ENCODE results near the gene CTNNA2. TPM values are rescaled to one million over a fixed set of nuclear protein-coding genes. Genes with fewer than 3 reads are reported as not detected.

Gene CTNNA2
- total and polyA plus RNA-seq, 2 of the 8 experiments (the other 6 are each of a cell fraction or from before 2014, with no cell fraction given) = 3.9 to 9.0 TPM

DNA sequence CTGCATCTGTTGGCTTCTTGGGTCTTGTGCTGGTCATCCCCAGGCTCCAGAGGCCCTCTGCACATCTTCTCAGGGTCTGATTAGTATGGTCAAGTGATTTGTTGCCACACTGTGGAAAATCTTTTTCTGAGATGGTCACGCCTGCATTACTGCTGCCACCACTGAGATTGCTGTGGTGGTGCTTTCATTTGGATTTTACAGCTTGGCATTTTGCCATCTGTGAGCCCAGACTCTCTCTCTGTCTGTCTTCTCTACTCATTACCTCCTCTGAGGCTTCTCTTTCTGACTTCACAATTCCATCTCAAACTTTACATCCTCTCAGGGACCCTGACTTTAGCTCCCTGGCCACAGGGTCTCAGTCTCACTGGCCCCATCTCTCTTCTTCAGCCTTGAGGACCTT, 637.1 kb downstream of the CTNNA2 start:
- H3K36me3 ChIP-seq (ENCODE audit: control insufficient read depth in 2 of 4, insufficient read depth in 4 of 4, low read length in 3 of 4) = no peaks in the 10 kb centered on the region
- H4K8ac ChIP-seq (ENCODE audit: extremely low read depth, insufficient read depth, low read length) = no peak overlapping the region
- H3K4me3 ChIP-seq (ENCODE audit: extremely low read depth in 1 of 4, insufficient read depth in 2 of 4, low read depth in 3 of 4, low read length in 4 of 4) = no peak overlapping the region
- no peak for FAIRE-seq
- no peak overlapping the region for H3K18ac ChIP-seq (ENCODE audit: extremely low read depth, low read length)
- no peak overlapping the region for H4K5ac ChIP-seq (ENCODE audit: insufficient read length, low read depth, low read length)
- H3K9me3 ChIP-seq (ENCODE audit: insufficient read depth in 2 of 2, low read depth in 1 of 2, low read length in 1 of 2) = no peaks in the 10 kb centered on the region
- H3K9ac ChIP-seq (replicated peaks in 1 of 4; ENCODE audit: extremely low read depth in 1 of 4, low read depth in 3 of 4, low read length in 3 of 4) = no peak overlapping the region; a peak in 1 of 7 replicates
- H2BK120ac ChIP-seq (replicated peaks; ENCODE audit: low read depth, low read length) = no peak overlapping the region
- no peak overlapping the region for H3K4ac ChIP-seq (replicated peaks; ENCODE audit: insufficient read length, low read depth, low read length)
- no peak overlapping the region for H3K23ac ChIP-seq (ENCODE audit: insufficient read length)
- H3K79me1 ChIP-seq (ENCODE audit: low read depth, low read length) = no peaks in the 10 kb centered on the region
- H2AK5ac ChIP-seq (ENCODE audit: low read depth, low read length) = no peak overlapping the region
- no peak overlapping the region for H3K4me2 ChIP-seq (ENCODE audit: insufficient read depth in 1 of 2, low read depth in 2 of 2, low read length in 2 of 2)
- H3K56ac ChIP-seq (replicated peaks; ENCODE audit: insufficient read length, low read depth, low read length) = no peak overlapping the region
- no peak overlapping the region for H2AFZ ChIP-seq (ENCODE audit: low read length)
- no peaks in the 10 kb centered on the region for H3K23me2 ChIP-seq (ENCODE audit: low read depth, low read length)
- H3K79me2 ChIP-seq (ENCODE audit: control insufficient read depth in 1 of 2, insufficient read depth in 2 of 2, low read length in 2 of 2) = no peaks in the 10 kb centered on the region
- WGBS, 2 experiments (ENCODE audit: extremely low coverage in 1 of 2, insufficient coverage in 1 of 2, insufficient read length in 1 of 2, insufficient replicate concordance in 2 of 2, low coverage in 1 of 2, low lambda C conversion rate in 2 of 2, missing lambda C conversion rate in 1 of 2) = 92% methylated on average over 1 of the region's 1 CpG; no CpG with 5 or more reads in 1 of the 2 experiments
- H2BK15ac ChIP-seq (ENCODE audit: low read length) = no peak overlapping the region
- no peak overlapping the region for H3K27ac ChIP-seq (ENCODE audit: low read depth, low read length)
- ChIA-PET CTCF (ENCODE audit: partially characterized antibody) (interaction anchor here (0.6 kb wide), 1 partner anchor 78 kb away, joined by 3 read pairs; no protein-coding TSS in a partner anchor), POLR2A (ENCODE audit: partially characterized antibody) (interaction anchor here (1.4 kb wide), 1 partner anchor 11 kb away, joined by 3 read pairs; no protein-coding TSS in a partner anchor)
- no peak for DNase-seq (ENCODE audit: low read depth in 1 of 2, low spot score in 2 of 2)
- H4K91ac ChIP-seq (replicated peaks; ENCODE audit: insufficient read length, low read length) = no peak overlapping the region
- H2BK12ac ChIP-seq (ENCODE audit: low read depth, low read length) = no peak overlapping the region
- H3K27me3 ChIP-seq (replicated peaks in 1 of 4; ENCODE audit: control insufficient read depth in 3 of 4, extremely low read depth in 1 of 4, insufficient read depth in 3 of 4, low read length in 3 of 4) = no peaks in the 10 kb centered on the region
- no peaks in the 10 kb centered on the region; a peak in 1 of 7 replicates for H3K4me1 ChIP-seq (replicated peaks in 1 of 4; ENCODE audit: control insufficient read depth in 3 of 4, insufficient read depth in 4 of 4, low read length in 3 of 4)
- H3K14ac ChIP-seq (ENCODE audit: insufficient read length) = no peak overlapping the region
- H4K20me1 ChIP-seq (replicated peaks in 1 of 2; ENCODE audit: control insufficient read depth in 1 of 2, insufficient read depth in 2 of 2, low read length in 2 of 2) = no peaks in the 10 kb centered on the region
- H2BK5ac ChIP-seq (ENCODE audit: low read depth, low read length) = no peak overlapping the region
- H2BK20ac ChIP-seq (ENCODE audit: low read length) = no peak overlapping the region
- TF ChIP-seq CHD2 (IDR thresholded peaks at IDR 0.05; ENCODE audit: low read length) = no peak
- no peak for TF ChIP-seq HDAC6 (IDR thresholded peaks at IDR 0.05; ENCODE audit: low read depth, low read length)
- no peak for TF ChIP-seq SP2 (IDR thresholded peaks at IDR 0.05; ENCODE audit: low read length)
- TF ChIP-seq, protein P1, sequence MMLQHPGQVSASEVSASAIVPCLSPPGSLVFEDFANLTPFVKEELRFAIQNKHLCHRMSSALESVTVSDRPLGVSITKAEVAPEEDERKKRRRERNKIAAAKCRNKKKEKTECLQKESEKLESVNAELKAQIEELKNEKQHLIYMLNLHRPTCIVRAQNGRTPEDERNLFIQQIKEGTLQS (IDR thresholded peaks at IDR 0.05; ENCODE audit: insufficient read depth, low read depth, low read length) = no peak
- TF ChIP-seq GTF2F1 (IDR thresholded peaks at IDR 0.05; ENCODE audit: borderline replicate concordance, low read depth, low read length) = no peak
- TF ChIP-seq, protein P2, sequence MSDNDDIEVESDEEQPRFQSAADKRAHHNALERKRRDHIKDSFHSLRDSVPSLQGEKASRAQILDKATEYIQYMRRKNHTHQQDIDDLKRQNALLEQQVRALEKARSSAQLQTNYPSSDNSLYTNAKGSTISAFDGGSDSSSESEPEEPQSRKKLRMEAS (IDR thresholded peaks at IDR 0.05) = no peak
- TF ChIP-seq, protein P3, sequence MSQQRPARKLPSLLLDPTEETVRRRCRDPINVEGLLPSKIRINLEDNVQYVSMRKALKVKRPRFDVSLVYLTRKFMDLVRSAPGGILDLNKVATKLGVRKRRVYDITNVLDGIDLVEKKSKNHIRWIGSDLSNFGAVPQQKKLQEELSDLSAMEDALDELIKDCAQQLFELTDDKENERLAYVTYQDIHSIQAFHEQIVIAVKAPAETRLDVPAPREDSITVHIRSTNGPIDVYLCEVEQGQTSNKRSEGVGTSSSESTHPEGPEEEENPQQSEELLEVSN (IDR thresholded peaks at IDR 0.05) = no peak
- no peak for TF ChIP-seq BRCA1 (IDR thresholded peaks at IDR 0.05; ENCODE audit: low read depth, low read length)
- TF ChIP-seq, protein P4, sequence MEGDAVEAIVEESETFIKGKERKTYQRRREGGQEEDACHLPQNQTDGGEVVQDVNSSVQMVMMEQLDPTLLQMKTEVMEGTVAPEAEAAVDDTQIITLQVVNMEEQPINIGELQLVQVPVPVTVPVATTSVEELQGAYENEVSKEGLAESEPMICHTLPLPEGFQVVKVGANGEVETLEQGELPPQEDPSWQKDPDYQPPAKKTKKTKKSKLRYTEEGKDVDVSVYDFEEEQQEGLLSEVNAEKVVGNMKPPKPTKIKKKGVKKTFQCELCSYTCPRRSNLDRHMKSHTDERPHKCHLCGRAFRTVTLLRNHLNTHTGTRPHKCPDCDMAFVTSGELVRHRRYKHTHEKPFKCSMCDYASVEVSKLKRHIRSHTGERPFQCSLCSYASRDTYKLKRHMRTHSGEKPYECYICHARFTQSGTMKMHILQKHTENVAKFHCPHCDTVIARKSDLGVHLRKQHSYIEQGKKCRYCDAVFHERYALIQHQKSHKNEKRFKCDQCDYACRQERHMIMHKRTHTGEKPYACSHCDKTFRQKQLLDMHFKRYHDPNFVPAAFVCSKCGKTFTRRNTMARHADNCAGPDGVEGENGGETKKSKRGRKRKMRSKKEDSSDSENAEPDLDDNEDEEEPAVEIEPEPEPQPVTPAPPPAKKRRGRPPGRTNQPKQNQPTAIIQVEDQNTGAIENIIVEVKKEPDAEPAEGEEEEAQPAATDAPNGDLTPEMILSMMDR (IDR thresholded peaks at IDR 0.05; ENCODE audit: control extremely low read depth in 1 of 3, insufficient read depth in 1 of 3, low read depth in 1 of 3, low read length in 3 of 3) = no peak
- no peak for TF ChIP-seq BCL11A (IDR thresholded peaks at IDR 0.05; ENCODE audit: low read depth in 2 of 2, low read length in 2 of 2)
- TF ChIP-seq POLR2AphosphoS5 (IDR thresholded peaks at IDR 0.05; ENCODE audit: low read depth, low read length) = no peak

All from H1 (cell line).